KG1 (cell line): ENCODE data around the gene MGLL.

Experiments used
- DNase-seq: peaks from one replicate; lab custom pipeline; 2025; lab: John Stamatoyannopoulos, UW

The MGLL gene

DNA sequence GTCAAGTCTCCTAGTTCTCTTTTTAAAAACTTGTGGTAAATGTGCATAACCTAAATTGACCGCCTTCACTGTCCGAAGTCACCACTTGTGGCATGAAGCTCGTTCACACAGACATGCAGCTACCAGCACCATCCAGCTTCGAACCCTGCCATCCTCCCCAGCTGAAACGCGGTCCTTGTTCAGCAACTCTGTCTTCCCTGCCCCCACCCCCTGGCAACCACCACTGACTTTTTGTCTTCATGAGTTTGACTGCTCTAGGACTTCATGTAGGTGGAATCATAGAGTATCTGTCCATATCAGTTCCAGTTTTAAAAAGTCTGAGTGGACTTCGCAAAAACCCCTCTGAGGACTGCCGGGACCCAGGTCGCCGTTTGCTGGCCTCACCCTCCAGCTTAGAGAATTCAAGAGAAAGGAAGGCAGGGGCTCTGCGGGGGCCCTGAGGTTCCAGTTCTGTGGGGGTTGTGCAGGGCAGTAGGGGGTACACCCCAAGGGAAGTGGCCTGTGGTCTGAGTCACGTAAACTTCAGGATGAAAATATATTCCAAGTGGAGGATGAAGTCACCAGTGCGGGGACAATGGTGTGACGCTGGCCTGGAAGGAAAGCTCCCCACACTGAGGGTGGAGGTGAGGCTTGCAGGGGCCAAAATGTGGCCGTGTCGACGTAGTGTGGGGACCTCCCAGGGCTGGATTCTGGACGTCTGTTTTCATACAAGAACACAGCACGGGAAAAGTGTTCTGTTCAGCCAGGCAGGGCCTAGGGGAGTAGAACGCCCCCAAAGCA is 82.0 kb downstream of the MGLL start:
- DNase-seq, result no peak

DNA sequence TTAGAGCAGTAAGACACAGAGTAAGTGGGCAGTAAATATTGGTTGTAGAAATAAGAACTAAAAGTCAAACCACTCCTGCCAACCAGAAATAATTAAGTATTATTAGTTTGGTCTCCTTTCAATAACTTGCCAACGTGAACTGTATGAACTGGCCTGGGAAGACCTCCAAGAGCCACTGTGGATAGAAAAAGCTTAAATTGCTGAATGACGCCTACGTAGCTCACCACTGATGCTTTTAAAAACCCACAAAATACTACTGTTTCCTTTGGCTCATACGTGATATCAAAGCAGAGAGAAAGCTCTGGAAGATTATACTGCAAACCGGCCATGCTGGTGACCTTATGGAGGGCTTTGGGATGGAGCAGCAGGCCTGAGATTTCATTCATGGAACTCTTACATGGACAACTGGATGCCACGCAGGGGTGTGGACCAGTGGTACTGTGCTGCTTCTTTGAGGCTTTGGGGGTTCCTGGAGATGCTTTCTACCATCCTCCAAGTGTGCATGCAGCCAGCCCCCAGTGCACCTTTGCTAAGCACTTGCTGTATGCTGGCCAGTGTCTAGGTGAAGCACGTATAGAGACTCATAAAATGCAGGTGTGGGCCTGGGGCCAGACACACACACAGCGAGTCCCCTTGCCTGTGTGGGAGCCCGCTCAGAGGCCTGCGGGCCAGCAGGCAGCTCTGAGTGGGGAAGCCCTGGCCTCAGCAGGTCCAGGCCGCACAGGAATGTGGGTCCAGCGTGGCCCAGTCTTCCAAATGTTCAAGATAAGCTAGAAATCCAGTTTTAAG is 82.8 kb downstream of the MGLL start:
- no peak for DNase-seq

DNA sequence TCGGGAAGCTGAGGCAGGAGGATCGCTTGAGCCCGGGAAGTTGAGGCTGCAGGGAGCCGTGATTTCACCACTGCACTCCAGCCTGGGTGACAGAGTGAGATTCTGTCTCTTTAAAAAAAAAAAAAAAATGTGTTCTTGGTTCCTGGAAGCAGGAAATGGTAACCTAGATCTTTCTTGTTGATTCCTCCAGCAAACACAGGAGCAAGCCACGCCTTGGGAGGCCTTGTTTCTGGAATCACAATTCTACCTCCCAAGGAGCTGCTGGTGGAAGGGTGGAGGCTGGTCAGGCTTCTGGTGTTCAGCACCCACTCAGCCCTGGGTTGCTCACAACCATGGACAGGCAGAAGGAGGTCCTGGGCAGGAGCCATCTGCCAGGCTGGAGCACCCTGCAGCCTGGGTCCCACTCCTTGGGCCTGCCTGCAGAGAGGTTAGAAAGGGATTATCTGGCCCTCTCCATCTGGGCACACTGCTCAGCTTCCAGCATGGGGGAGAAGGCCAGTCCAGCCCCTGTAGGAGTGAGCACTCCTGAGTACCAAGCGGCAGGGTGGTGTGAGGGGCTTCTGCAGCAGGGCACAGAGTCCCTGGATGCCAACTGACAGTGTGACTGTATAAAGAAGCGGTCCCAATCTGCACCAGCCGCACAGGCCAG is 84.0 kb downstream of the MGLL start:
- no peak for DNase-seq

DNA sequence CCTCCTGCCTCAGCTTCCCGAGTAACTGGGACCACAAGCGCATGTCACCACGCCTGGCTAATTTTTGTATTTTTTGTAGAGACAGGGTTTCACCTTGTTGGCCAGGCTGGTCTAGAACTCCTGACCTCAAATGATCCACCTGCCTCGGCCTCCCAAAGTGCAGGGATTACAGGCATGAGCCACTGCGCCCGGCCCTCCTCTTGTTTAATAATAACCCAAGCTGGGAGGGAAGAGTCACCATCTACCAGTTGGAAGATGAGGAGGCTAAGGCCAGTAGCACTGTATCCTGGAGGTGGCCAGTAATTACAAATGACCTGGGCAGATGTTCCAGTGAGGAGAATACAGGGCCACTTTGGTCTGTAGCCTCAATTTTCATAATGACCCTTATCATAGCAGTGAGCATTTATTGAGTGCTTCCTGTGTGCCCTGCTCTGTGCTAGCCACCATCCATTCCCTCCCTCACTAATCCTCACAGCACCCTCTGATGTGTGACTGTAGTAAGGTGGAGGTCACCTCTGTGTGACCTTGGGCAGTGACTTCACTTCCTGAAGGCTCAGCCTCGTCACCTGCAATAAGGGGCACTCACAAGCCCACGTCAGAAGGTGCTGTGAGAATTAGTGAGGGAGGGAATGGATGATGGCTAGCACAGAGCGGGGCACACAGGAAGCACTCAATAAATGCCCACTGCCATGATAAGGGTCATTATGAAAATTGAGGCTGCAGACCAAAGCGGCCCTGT is 85.3 kb downstream of the MGLL start:
- no peak for DNase-seq

DNA sequence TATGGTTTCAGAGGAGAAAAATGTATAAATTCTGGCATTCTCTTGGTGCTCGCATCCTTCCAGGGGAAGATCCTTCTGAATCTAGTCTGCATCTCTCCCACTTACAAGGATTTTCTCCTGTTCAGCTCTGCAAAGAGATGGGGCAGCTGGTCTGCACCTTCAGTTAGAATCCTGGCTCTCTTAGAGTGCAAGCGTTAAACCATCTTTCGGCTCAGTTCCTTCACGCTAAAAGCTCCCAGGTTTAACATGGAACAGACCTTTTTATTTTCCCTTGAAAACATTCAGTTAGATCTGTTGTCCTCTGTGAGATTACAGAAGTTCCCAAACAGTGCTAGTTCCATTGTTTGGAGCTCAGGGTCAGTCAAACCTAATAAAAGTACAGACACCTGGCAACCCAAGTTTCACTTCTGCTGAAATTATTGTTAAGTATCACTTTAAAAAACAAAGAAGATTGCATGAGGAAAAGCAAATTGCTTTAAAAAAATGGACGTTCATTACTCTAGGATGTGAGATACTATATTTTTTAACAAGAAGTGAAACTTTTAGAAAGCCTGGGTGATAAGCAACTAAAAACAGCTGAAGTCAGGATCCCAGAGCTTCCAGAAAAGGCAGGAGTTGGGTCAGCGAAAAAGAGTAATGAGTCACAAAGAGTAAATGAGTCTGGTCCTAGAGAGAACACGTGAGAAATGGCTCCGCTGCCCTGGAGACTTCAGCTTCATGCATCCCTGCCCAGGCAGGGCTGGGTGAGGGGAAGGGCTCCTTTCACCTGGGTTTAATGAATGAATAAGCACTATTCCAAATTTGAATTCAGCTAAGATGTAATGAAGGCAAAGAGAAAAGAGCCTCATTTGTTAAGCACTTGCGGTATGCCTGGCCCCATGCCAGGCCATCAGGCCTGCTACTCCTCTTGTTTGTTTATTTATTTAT is 86.3 kb downstream of the MGLL start:
- DNase-seq, result no peak

DNA sequence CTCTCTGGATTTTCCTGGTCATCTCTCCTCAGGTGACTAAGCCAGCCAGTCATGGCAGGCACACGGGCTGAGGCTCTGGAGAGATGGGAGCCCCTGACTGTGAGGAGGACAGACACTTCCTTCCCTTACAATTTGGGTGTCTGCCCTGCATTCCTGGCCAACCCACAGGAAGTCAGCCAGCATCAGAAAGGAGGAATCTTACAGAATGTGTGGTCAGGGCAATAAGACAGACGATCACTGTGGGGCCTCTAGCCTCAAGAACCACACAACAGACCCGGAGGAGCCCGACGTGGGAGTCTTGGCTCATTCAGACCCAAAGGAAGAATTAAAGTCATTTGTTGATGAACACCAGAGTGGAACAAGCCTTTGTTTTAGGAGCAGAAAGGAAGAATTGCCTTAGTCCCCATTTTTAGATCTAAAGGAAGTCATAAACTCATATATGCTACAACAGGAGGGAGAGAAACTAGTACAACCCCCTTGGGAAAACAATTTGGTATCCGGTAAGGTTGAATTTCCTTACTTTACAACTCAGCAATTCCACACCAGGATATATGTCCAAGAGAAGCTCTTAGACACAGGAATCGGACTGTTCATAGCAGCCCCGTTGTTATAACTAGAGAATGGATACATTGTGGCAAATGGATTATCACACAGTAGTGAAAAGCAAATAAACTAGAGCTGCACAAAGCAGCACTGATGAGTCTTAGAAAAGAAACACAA is 87.4 kb downstream of the MGLL start:
- no peak for DNase-seq

DNA sequence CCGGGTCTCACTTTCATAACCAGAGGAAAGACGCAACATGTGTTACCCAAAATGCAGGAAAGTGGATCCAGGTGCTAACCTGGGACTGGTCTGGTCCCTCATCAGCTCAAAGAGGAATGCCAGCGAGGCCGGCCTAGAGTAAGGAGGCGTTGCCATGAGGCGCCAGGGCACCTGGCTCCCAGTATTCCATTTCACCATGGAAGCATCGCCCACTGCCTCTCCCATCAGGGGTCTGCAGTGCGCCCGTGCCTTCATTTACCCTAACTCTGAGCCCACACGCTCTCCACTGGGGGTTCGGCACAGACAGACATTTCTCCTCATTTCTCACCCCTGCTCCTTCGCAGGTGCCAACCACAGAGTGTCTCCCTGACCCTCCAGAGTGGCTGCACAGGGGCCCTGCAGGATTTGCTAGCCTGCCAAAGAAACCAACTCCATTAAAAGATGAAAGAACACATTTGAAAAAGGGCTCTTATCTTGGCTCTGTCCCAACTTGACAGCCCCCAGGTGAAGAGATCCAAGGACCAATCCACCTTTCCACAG is 88.1 kb downstream of the MGLL start:
- no peak for DNase-seq

DNA sequence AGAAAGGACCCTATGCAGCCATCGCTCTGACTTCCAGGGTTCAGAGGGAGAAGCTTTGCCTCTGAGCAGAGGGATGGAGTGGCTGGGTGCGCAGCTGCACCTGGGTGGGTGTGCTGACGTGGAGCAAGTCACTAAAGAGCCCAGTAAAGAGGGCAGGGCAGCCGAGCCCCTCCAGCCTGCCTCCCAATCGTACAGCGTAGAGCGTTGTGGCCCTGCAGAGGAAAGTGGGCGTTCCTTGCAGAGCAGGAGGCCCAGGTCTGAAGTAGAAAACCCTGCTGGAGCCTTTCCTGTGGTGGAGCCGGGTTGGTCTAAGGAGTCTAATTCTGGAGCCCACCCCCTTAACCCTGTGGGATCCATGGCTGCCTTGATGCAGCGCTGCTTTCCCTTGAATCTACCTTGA is 88.5 kb downstream of the MGLL start:
- no peak for DNase-seq

DNA sequence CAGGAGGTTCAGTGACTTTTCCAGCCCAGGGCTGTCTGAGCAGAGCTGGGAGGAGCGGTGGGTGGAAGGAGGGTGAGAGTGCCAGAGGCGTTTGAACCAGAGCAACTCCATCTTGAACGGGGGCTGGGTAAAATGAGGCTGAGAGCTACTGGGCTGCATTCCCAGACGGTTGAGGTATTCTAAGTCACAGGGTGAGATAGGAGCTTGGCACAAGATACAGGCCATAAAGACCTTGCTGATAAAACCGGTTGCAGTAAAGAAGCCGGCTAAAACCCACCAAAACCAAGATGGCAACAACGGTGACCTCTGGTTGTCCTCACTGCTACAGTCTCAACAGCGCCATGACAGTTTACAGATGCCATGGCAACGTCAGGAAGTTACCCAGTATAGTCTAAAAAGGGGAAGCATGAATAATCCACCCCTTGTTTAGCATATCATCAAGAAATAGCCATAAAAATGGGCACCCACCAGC is 89.4 kb downstream of the MGLL start:
- no peak for DNase-seq

DNA sequence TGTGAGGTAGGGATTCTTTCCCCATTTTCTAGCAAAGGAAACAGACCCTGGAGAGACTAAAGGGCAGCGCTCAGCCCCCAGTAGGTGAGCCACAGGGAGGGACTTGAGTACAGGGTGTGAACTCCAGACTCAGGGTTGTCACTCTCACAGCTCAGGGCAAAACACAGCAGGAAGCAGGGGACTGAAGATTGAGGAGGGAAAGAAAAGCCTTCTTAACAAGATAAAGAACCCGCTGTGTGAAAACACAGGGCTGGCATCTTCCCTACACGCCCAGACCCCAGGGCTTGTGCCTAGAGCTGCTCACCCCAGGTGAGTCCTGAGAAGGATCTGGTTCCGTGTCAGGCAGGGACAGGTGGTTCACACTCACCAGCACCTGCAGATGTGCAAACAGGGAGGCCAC is 90.0 kb downstream of the MGLL start:
- DNase-seq, result no peak

DNA sequence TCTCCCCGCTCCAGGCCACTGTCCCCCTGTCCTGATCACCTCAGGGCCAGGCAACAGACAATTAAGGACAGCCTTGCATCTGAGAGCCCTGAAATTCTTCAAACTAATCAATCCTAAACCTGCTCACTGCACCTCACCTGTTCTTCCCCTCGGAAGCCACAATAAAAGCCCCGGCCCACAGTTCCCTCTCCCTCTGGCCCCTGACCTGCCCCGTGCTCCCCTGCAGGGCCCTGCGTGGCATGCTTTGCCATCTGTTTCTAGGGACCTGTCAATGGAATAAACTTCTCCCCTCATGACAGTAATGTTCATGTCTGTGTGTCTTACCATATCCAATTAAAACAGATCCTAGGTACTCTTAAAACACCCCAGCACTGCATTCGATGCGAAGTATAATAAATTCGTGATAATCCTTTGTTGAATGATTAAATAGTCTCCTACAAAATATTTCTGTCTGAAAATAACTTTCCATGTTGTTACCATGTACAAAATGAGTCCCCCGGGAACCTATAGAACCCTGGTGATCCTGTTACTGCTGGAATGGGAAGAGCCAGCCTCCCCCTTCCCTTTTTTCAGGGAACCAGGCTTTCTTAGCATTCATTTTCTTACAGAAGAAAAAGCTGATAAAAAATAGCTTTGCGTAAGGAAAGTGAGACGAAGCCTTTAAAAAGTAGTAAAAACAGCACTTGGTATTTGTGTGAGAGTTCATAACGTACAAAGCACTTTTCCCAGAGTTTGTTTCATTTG is 90.6 kb downstream of the MGLL start:
- DNase-seq, result no peak

DNA sequence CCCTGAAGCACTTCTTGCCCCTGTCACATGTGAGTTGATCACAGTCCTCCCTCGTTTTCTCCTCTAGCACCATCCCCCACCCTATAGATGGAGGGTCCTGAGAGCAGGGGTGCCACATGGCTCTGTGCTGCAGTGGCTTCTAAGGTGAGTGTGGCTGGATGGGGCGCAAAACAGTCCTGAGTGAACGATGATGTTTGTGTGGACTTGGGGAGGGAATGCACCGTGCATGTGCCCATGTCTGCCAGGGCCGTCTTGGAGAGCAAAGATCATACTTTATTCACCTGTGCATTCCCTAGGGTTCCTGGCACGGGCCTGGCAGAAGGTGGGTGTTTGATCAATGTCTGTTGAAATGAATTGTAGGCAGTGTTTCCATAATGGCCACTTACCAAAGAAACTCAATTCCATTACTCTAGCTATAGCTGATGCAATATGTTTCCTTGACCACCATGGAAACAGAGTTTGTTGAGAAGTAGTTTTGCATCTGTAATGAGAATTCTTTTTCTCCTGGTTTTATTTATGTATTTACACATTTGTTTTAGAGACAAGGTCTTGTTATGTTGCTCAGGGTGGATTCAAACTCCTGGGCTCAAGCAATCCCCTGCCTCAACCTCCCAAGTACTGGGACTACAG is 91.5 kb downstream of the MGLL start:
- no peak for DNase-seq

DNA sequence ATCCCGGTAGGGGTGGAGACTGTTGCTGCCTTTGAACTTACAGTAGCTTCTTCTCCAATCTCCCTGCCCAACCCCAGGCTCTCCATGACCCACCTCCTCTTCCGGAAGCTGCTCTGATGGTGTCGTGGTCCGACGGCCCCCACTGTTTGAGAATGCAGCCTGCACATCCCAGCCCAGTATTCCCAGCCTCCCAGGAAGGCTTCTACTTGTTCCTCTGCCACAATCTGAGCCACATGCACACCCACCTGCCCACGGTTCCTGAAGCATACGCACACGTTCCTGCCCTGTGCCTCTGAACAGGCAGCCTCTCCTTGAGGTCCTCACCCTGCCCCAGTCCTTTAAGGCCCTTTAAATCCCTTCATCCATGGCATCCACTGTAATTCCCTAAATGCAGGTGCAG is 92.1 kb downstream of the MGLL start:
- DNase-seq, result no peak

DNA sequence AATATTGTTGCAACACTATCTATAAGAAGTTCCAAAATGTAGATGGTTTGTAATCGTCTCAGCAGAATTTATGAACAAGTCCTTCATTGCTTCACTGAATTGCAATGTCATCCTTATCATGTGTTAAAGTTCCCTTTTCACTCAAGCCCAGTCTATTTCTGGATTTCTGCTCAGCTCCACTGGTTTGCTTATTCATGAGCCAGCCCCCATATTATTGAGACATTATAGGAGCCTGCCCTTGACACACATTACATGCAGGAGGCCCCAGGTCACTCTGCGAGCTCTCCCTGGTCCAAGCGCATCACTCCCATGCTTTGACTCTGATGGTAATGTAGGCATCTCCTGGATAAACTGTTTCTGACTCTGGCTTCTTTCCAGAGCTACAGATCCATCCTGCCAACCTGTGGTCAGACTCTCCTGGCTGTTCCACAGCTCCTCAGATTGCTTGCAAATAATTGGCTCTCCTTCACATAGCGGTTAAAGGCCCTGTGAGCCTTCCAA is 92.7 kb downstream of the MGLL start:
- DNase-seq, result no peak

DNA sequence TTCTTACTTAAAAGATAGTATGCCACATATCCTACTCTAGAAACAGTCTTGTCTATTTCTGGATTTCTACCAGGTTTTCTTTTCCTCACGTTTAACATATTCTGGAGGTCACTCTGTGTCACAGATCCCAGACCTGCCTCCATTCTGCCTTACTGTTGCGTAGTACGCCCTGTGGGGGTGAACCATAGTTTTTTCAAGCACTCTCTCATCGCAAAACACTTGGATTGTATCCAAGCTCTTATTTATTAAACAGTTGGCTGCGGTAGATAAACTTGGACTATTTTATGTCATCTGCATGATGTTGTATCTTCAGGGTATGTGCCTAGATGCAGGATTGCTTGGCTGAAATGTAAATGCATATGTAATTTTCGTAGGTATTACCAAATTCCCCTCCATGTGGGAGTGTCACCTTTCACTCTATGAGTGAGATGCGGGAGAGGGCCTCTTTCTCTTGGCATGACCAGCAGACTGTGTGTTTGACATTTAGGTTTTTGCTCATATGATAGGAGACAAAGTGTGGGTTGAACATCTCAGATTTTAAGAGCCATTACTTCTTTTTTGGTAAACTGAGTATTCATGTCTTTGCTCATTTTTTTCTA is 93.8 kb downstream of the MGLL start:
- DNase-seq, result no peak

DNA sequence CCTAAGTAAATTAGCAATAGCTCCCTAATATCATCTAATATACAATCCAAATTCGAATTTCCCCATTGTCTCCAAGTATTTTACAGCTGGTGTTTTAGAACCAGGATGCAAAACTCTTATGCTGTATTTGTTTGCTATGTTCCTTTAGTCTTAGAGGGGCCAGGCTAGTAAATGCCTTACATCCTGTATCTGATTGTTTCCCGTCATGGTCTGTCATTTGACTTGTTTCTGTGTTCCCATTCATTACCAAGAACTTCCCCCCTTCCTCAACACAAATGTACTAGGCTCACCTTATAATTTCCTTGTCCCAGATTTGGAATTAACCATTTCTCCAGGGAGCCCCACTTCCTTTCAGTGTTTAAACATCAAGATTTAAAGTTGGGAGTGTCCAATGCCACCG is 95.4 kb downstream of the MGLL start:
- no peak for DNase-seq

DNA sequence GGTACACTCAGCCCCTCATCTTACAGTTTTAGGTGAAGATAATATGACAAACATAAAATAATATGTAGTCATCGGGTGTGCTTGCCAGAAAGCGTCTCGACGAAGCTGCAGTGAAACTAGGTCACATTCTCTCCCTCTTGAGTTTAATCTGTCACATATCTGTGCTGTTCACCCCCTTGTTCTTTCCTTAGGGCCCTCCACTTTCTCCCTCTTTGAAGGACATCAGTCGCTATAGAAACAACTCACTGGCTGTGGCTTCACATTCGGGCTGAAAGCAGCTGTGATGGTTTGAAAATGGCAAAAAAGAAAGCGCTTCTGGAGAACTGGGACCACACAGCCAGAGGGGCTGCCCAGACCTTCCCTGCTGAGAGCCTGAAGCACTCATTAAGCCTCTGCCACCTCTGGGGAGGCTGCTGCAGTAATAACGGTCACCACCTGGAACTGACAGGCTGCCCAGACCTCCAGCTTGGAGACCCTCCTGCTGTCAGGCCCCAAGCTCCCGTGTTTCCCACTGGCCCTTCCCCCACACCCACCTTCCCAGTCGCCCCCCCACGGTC is 99.2 kb downstream of the MGLL start:
- DNase-seq, result no peak
